GM12864 (cell line): Measurements from ENCODE around the gene ALG2.

Source experiments
- DNase-seq: peaks from one replicate; pipeline ENCODE4 v3.0.0-alpha.2; 2011; ENCODE audit warnings: low read depth
- H3K4me3 ChIP-seq: 2 replicates; pipeline ENCODE4 v1.5.1; 2011; ENCODE audit warnings: mild to moderate bottlenecking, low read depth, low read length, control low read depth
- TF ChIP-seq, protein P1 (sequence below): IDR thresholded peaks from 2 replicates; pipeline ENCODE4 v1.5.1; 2011; ENCODE audit warnings: low read depth, mild to moderate bottlenecking, moderate library complexity, low read length, control low read depth, inconsistent platforms; ENCODE audit errors: missing control alignments

Gene ALG2

DNA sequence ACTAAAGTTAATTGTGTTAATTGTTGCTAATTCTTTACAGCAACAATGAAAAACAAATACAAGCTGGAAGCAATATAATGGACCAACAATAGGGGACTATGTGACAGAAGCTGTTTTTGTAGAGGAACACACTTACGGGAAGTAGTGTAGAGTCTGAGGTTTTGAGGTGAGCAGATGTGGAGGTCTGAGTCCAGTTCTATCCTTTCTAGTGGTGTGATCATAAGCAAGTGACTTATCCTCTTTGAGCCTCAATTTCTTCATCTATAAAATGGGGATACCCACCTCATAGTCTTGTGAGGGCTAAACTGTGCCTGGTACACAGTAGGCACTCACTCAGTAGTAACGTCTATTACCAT lies 28.3 kb downstream of the ALG2 start:
- no peak for DNase-seq

DNA sequence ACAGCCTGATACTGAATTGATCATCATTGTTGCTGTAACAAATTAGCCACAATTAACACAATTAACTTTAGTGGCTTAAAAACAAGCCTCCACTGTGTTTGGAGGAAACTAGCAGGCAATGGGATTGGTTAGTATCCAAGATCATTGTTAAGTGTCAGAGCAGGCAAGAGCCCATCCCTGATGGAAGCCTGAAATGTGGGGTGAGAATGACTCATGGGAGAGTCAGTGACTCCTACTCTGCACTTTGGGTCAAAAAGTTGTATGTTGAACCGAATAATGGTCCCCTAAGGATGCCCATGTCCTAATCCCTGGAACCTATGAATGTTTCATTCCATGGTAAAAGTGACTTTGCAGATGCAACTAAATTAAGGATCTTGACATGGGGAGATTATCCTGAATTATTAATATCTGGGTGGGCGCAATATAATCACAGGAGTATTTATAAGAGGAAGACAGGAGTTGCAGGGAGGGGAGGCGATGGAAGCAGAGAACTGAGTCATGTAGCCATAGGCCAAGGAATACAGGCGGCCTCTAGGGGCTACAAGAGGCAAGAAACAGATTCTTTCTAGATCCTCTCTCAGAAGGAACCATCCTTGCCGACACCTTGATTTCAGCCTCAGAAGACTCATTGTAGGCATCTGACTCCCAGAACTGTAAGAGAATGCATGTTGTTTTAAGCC lies 28.8 kb downstream of the ALG2 start:
- no peak for DNase-seq
- TF ChIP-seq, protein P1, sequence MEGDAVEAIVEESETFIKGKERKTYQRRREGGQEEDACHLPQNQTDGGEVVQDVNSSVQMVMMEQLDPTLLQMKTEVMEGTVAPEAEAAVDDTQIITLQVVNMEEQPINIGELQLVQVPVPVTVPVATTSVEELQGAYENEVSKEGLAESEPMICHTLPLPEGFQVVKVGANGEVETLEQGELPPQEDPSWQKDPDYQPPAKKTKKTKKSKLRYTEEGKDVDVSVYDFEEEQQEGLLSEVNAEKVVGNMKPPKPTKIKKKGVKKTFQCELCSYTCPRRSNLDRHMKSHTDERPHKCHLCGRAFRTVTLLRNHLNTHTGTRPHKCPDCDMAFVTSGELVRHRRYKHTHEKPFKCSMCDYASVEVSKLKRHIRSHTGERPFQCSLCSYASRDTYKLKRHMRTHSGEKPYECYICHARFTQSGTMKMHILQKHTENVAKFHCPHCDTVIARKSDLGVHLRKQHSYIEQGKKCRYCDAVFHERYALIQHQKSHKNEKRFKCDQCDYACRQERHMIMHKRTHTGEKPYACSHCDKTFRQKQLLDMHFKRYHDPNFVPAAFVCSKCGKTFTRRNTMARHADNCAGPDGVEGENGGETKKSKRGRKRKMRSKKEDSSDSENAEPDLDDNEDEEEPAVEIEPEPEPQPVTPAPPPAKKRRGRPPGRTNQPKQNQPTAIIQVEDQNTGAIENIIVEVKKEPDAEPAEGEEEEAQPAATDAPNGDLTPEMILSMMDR: no peak
- H3K4me3 ChIP-seq: no peak overlapping the region

More for the DNA sequence above, 28.3 kb downstream of the ALG2 start:
- TF ChIP-seq, protein P1: no peak
- no peak overlapping the region for H3K4me3 ChIP-seq

DNA sequence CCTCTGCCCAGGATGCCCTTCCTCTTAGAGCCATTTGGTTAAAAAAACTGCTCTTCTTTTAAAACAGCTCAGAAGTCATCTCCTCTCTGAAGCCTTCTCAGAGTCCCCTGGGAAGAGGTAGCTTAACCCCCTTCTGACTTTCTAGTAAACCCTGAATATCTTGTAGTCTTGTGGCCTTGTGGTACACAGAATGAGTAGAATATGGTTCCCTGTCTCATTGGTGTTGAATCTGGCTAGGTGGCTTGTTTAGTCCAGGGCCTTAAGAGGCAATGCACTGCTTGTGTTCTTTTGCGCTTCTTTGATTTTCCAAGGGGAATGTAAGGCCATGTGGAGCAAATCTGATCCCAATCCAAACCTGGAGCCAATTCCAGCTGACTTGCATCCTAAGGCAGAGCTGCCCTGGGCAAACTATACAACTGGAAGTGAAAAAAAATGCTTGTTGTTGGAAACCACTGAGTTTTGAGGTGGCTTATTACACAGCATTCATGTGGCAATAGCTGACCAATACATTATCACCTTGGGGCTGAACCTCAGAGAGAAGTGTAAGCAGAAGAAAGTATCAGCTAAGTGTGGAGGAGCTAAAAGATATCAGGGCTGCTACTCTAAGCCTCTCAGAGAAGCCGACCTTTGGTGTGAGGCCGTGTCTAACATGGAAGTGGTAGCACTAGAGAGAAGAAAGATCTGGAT lies 31.0 kb downstream of the ALG2 start:
- TF ChIP-seq, protein P1: no peak
- no peak for DNase-seq
- no peak overlapping the region for H3K4me3 ChIP-seq

DNA sequence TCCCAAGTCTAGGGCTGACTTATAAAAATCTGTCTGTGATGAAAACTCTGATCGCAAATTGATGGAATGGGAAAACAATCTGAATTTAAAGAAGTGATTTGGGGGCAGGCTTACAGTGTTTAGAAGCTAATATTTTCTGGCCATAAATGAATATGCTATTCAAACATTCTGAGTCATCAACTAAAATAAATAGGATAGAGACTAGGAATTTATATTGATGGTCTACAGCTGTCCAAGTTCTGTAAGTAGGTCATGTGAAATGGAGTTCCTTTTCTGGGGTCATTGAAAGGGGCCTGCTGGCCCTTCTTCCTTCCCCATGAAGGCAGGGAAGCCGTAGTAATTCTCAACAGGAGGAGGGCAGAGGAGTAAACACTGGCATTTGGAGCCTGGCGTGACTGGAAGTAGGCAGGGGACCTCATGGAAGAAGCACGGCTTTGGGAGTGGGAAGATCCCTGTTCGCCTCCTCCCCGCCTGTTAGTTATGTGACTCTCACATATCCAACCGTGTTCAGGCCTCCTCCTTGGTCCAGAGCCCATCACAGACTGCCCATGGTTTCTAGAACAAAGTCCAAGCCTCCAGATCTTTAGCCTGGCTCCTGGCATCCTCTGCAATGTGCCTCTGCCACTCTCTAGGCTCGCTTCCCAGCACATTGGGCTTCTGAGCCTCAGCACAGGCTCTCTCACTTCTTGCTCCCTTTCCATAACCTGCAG lies 31.7 kb downstream of the ALG2 start:
- H3K4me3 ChIP-seq: no peak overlapping the region
- TF ChIP-seq, protein P1: no peak
- DNase-seq: no peak

DNA sequence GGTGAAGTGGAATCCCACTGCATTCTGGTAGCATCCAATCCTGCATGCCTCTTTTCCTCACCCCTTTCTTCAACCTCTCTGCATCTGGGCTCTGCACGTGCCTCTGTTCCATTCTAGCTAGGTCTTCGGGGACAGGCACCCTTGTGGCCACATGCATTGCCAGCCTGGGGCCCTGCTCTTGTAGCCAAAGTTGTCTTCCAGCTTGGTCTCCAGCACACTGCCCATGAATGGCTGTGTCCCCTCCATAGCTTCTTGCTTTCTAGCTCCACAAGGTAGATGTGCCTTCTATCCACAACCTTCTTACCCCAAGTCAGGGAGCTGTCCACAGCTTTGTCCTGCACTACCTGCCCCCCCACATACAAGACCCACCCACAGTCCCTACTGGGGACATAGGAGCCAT lies 32.6 kb downstream of the ALG2 start:
- TF ChIP-seq, protein P1: no peak
- no peak for DNase-seq
- H3K4me3 ChIP-seq: no peak overlapping the region

DNA sequence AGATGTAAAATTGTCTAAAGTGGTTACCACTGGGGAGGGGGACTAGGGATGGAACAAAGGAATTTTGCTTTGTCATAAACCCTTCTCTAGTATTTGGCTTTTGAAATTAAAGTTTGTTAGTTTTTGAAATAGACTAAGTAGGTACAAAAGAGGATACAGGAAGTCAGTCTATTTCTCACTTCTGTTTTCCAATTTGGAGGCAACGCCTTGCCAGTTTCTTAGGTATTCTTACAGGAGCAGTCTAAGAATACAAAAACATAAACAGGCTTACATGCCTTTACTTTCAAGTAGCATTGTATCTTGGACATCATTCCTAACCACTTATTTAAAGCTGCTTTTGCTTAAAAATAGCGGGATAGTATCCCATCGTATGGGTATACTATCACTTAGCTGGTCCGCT lies 34.4 kb downstream of the ALG2 start:
- H3K4me3 ChIP-seq: no peak overlapping the region
- no peak for DNase-seq
- TF ChIP-seq, protein P1: no peak
